Erythroblast (primary cell): ENCODE data around the gene PRSS38.
A peak's percentile ranks its signal among the peaks of the same experiment; 100 is the strongest.

Experiments used
- DNase-seq, 2 experiments: peaks; one replicate each; lab custom pipeline; 2025; lab: John Stamatoyannopoulos, UW
- GATA1 ChIP-seq: IDR thresholded peaks from 2 replicates; pipeline ENCODE4 v1.6.1; 2011; ENCODE audit warnings: low read depth, mild to moderate bottlenecking, control low read depth, low read length, moderate library complexity
- POLR2A ChIP-seq: IDR thresholded peaks from 2 replicates; pipeline ENCODE4 v1.6.1; 2011; ENCODE audit warnings: mild to moderate bottlenecking, low read length

Gene PRSS38

DNA sequence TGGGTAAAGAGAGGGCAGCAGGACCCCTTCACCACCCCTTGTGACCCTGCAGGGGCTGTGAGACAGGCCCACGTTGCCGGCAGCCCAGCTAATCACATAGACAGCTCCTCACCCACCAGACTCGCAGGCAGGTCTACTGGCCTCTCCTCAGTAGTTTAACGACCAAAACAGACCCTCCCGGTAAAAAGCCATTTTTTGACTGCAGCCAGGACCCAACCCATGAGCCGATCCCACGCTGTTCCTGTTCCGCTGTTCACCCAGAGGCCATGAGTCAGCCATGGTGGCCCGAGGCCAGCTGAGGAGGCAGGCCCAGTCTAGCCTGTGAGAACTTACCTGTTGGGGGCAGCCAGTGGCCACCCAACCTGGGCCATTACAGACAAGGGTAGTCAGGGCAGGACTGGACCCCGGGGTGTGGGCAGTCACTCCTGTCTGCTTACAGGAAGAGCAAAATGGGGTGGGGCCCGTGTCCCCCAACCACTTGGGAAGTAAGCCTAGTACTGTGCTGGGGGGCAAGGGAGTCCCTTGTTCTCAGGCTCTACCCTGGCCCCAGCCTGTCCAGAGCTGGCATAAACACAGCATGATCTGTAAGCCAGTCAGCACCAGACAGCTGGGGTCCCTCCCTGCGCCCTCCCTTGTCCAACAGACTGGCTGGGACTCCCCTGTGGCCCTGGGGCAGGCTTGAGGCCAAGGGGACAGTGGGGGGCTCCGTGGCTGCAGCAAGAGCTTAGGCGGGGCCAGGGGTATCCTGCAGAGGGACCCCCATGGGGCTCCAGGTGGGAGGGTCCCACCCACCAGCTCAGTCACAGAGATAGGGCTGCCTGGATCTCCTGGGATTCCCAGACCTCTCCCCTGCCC, 70.4 kb downstream of the PRSS38 start:
- TF ChIP-seq GATA1 (no peak), POLR2A (no peak)
- no peak for DNase-seq

DNA sequence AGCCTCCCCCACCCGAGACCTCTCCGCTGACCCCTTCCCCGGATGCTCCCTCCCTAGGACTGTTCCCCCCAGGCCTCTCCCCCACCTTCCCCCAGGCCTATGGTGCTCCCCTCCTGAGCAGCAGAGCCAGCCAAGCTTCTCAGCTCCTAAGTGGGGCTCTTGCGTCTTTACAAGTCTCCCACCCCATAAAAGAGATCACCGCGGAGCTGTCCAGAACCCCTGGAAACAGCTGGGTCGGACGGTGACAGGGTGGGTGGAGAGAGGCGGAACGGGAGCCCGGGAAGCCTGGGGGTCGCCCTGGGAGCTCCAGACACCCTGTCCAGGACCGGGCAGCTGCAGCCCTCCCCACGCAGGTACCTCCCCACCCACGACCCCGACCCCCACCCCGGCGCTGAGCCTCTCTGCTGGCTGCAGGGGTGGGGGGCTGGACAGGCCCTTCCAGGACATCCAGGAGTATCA, 71.1 kb downstream of the PRSS38 start:
- no peak for DNase-seq

DNA sequence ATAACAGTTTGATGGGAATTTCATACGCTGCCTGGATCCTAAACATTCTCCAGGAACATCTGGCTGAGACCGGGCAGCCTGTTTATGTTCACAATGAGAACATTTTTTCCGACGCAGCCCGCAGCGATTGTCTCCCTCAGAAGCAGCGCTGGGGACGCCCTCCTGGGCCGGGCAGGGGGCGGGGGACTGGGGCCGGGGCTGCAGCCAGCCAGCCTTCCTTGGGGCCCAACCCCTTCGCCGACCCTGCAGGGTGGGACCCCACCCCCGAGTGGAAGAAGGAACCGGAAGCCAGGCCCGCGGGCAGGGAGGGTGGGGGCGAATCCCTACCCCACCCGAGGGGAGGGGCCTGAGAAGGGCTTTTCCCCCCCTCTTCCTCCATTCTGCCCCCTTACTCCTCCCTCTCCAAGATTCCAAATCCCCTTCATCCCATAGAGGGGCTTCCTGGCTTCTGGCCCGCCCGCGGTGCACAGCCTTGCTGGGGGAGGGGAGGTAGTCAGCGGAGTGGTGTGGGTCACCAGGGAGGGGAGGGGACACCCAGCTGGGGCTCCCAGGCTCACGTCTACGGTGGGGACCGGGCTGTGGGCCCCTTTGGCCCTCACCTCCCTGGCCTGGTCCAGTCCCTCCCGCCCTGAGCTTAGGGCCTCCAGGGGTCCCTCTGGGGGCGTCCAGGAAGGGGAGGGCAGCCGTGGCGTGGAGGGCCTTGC, 71.7 kb downstream of the PRSS38 start:
- TF ChIP-seq POLR2A (no peak), GATA1 (no peak)
- DNase-seq: no peak

More for the DNA sequence above, 71.1 kb downstream of the PRSS38 start:
- no peak for TF ChIP-seq POLR2A
- TF ChIP-seq GATA1: no peak

DNA sequence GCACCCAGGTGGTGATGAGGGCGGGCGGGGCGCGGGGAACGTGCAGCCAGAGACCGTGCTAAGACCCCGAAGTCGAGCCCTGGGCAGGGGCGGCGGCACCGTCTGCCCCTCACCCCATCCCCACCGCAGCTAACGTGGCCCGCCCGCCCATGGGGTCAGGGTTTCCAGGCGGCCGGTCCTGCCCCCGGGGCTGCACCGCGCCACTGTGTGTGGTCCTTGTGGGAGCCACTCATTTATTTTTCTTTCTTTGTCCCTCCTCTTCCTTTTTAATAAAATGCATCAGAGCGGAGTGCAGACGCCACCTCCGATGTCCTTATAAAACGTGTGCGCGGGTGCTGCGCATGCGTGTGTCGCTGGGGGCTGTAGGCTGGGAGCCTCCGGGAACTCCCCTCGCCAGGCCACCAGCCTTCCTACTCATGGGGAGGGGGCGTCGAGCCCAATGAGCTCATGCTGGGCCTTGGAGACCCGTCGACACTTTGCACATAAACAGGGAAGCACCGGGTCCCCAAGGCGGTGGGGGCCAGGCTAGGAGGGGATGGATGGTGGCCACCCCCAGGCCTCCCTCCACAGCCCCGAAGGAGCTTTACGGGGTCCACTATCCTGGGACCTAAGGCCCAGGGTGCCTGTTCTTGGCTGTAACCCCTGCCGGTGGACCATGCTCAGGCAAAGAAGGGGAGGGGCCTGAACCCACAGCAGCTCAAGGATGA, 72.4 kb downstream of the PRSS38 start:
- no peak for TF ChIP-seq POLR2A
- TF ChIP-seq GATA1: no peak
- DNase-seq: no peak

DNA sequence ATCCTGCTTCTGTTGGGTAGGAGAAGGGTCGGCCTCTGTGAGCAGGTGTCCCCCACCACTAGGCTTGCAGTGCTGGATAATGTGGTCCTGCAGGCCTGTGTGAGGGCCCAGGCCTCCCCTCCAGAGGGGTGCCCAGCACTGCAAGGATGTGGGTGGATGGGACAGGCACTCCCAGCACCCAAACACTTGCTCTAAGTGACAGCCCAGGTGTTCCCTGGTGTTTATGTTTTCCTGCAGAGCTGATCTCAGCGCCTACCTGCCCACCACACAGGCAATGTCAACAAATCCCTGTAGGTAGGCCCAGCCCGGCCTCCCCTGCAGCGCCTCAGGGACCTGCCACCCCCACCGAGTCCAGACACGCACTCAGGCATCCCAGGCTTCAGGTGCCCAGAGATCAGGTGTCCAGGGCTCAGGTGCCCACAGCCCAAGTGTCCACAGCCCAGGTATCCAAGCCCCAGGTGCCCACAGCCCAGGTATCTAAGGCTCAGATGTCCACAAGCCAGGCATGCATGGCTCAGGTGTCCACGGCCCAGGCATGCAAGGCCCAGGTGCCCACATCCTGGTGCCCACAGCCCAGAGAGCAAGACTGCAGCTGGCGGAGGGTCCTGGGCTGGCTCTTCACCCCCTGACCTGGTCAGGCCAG, 73.0 kb downstream of the PRSS38 start:
- no peak for TF ChIP-seq POLR2A
- TF ChIP-seq GATA1: no peak
- DNase-seq: no peak

DNA sequence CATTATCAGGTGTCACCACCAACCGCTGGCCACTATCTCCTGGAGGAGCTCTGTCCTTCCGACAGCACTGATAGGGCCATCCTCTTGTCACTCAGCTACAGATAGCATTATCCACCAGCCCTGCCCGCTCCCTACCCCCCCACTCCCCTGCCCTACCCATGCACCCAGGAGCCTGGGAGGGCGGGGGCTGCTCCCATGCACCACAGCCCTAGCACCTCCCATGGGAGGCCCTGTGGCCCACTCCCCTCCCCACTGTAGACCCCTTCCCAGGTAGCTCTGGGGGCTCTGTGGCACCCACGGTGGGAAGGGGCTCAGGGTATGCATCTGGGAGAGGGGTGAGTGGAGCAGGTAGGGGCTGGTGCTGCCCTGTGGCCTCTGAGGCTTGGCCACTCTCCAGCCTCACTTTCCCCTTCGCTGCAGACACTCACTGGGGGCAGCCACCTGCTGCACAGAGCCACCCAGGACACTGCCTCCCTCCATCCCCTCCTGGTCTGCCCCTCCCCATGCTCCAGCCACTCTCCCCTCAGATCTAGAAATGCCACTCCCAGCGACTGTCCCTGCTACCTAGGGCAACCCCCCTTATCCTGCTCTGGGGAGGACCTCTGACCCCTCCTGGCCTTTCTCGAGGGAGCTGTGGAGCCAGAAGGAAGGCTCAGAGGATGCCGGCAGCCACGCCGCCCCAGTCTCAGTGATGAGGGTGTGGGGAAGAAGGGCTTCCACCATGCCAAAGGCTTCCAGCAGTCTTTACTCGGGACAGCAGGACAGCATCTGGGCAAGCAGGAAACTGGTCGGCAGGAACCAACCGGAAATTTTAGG, 73.8 kb downstream of the PRSS38 start:
- DNase-seq: peak; percentile 60 to 80
- TF ChIP-seq POLR2A (no peak), GATA1 (no peak)

DNA sequence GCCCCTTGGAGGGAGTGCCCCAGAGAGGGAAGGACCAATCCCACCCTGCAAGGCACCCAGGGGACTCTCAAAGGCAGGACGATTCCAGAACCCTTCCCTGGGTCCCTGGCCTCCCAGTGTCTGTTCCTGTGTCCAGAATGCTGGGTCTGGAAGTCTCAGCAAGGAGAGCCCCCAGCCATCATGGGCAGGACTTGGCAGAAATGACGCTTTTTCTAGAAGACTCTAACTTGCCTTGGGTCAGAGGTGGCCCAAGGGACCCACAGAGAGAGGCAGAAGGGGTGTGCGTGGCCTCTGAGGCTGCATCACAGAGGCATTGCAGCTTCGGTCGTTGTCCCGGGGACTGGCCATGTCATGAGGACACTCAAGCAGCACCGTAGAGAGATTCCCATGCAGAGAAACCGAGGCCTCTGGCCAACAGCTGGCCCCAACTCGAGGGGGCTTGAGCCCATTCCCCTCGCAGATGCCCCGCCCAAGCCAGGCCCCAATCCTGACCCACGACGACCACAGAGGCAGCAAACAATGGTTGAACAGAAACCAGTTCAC, 74.5 kb downstream of the PRSS38 start:
- no peak for TF ChIP-seq GATA1
- no peak for TF ChIP-seq POLR2A
- no peak for DNase-seq

DNA sequence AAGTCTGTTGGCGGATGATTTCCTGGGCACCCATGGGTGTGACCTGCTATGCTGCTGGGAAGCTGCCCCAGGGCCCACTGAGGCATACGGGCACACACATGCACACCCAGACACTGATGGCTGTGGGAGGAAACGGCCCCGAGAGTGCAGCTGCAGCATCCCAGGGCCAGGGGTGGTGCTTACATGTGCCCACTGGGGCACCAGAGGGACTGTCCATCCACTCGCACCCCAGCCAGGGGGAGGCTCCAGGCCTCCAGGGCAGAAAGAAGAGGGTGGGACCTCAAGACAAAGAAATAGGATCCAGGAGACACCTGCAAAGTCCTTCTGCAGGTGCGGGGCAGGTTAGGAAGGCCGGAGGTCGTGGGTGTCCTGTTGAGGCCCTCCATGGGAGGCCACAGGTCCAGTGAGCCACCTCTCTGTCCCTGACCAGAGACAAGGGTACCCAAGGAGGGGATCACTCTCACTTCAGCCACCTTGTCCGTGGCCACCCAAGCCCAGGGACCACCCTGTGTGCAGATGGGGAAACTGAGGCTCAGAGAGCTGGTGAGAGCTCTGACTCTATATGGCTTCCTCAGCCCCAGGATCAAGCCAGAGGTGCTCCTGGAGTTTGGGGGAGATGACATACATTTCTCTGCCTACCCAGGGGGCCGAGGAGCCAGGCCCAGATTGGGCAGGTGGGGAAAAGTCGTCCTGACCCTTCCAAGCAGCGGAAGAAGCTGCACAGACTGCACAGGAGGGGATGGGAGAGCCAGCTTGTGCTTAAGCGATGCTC, 75.2 kb downstream of the PRSS38 start:
- TF ChIP-seq POLR2A (no peak), GATA1 (no peak)
- no peak for DNase-seq

DNA sequence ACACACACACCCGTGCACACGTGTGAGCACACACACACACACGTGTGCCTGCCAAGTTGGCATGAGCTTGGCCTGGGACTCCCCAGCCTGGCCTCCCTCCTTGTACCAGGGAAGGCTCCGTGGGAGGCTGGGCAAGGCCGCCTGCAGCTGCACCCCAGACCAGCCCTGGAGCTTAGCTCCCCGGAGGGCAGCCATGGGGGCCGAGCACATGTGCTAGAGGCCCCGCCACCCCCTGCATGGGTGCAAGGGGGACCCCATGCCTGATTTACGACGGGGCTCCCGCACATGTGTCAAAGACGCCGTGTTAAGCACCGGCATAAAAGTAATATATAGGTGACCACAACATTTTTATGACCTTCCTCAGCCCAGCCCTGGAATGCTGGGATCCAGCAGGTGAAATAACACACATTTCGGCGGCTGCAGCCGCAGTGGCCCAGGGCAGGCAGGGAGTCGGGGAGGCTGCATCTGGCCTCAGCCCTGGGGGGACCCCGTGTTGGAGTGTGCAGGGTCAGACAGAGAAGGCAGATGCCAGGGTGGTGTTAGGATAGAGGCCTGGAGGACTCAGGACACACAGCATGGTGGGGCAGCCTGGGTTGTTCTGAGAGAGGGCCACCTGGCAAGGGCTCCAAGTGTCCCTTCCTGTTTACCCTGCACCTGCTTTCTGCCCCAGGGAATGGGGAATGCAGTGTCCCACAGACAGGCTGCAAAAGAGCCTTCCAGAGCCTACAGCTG, 75.9 kb downstream of the PRSS38 start:
- DNase-seq: no peak
- no peak for TF ChIP-seq GATA1
- no peak for TF ChIP-seq POLR2A

DNA sequence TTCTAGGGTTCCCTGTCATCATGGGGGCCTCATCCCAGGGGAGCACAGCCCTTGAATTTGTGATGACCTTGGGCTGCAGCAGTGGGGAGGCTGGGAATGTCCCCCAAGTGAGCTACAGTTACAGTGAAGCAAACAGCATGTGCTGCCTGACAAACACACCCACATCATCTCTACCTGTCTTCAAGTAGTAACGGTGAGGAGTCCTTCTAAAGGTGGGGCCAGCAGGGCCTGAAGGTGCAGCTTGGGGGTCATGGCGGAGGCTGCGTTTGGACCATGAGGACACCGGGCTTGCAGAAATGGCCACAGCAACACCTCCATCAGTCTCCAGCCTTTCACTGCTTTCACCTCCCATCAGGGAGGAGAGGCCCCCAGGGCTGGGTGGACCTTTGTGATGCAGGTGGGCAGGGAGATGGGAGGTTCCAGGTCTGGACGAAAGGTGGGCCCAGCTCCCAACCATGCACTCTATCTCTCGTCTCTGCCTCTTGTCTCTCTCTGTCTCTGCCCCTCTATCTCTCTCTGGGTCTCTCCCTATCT, 76.5 kb downstream of the PRSS38 start:
- DNase-seq: no peak
- no peak for TF ChIP-seq GATA1
- no peak for TF ChIP-seq POLR2A

DNA sequence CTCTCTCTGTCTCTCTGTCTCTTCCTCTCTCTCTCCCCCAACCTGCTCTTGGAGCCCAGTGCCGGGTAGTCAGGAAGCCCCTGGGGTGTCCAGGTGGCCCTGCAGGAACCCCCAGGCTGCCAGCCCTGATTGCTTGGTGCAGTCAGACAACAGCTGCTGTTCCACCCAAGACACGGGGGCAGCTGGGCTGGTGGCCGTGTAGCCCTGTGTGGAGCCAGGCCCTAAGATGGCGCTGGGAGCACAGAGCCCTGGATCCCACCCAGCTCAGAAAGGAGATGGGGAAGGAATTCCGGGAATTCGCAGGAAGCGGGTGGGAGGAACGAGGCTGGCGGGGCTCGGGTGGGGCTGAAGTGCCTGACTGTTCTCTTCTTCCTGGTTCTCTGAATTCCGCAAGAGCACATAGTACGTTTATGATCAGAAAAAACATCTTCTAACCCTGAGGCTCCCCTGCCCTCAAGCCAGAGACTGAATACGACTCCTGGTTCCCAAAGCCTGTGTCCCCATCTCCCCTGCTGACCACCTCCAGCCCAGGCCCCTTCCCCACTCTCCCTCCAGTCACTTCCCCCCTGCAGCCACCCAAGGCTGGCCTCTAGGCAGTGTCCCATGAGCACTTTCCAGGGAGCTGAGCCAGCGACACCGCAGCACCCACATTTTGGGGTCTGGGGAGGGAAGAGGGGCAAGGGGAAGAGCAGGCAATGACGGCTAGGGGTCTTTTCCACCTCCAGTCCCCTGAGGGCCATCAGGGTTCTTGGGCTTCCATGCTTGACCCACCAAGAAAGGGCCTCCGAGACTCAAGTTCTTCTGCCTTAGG, 77.2 kb downstream of the PRSS38 start:
- TF ChIP-seq GATA1: no peak
- TF ChIP-seq POLR2A: no peak
- DNase-seq: no peak
